ENCODE results near the gene SORCS2. TPM values are rescaled to one million over a fixed set of nuclear protein-coding genes. Genes with fewer than 3 reads are reported as not detected.

SORCS2 gene
- total and polyA plus RNA-seq, 2 of the 4 experiments (the other 2 are of a cell fraction), result 0.36 to 0.62 TPM

Small RNAs within 50 kb of the gene (microRNA-seq; reads per million reads assigned to microRNA genes)
- gene MIR4274 (ENCODE audit: insufficient read depth in 1 of 2, insufficient read length in 1 of 2, unreplicated experiment in 1 of 2), result 0 reads per million in 2 experiments
- gene MIR4798 (ENCODE audit: insufficient read depth in 1 of 2, insufficient read length in 1 of 2, unreplicated experiment in 1 of 2), result 0 to 1.0 reads per million in 2 experiments

Small RNAs within 50 kb of the gene (small RNA-seq; reads per million reads assigned to genes)
- gene MIR4274 (0 reads per million in 5 experiments), gene MIR4798 (0 to 0.31 (median 0) reads per million in 5 experiments)

Other genes starting within 250 kb of the SORCS2 start
- 6.1 and 8.1 TPM in 2 replicates for gene TADA2B, start 149.2 kb upstream of the SORCS2 start, total RNA-seq (2012; rRNA removed)
- gene TADA2B, start 149.2 kb upstream of the SORCS2 start, polyA plus RNA-seq (2012; rRNA removed), result 8.1 and 8.6 TPM in 2 replicates
- gene GRPEL1, start 124.5 kb upstream of the SORCS2 start, total RNA-seq (2012; rRNA removed), result 33.0 and 48.6 TPM in 2 replicates
- gene GRPEL1, start 124.5 kb upstream of the SORCS2 start, polyA plus RNA-seq (2012; rRNA removed), result 32.0 and 33.9 TPM in 2 replicates
- gene PSAPL1, start 242.4 kb downstream of the SORCS2 start, total RNA-seq (2012; rRNA removed), result not detected in 2 replicates
- gene PSAPL1, start 242.4 kb downstream of the SORCS2 start, polyA plus RNA-seq (2012; rRNA removed), result not detected in 2 replicates